K562 (cell line): ENCODE measurements around the gene LAMB4. TPM values are rescaled to one million over a fixed set of nuclear protein-coding genes. Genes with fewer than 3 reads are reported as not detected.
A peak's percentile ranks its signal among the peaks of the same experiment; 100 is the strongest.

Experiments
- BMI1 ChIP-seq: fragments of 150-350 bp; IDR thresholded peaks from 2 replicates; pipeline ENCODE4 v1.6.1; 2014; ENCODE audit warnings: low read length
- FOXO4 ChIP-seq: fragments of 450-650 bp; formaldehyde crosslinking; IDR thresholded peaks from 2 replicates; pipeline ENCODE4 v1.4.0; 2020; ENCODE audit warnings: mild to moderate bottlenecking, moderate library complexity
- FUS ChIP-seq: fragments of 200-400 bp; formaldehyde crosslinking; optimal IDR thresholded peaks from 2 replicates; pipeline ENCODE3; 2017; ENCODE audit warnings: low read depth, low read length
- ID3 ChIP-seq, 2 experiments: fragments of 250-450 bp in 1 of 2; fragments of 450-650 bp in 1 of 2; sonication (Bioruptor Pico) in 1 of 2; IDR thresholded peaks; 2 replicates each; pipeline versions ENCODE4 v1.6.1 to v1.8.0; 2016 to 2021; ENCODE audit warnings: mild to moderate bottlenecking in 2 of 2, moderate library complexity in 2 of 2, missing compliant biosample characterization in 1 of 2, missing genetic modification characterization in 1 of 2
- POLR2G ChIP-seq: fragments of 200-400 bp; formaldehyde crosslinking; IDR thresholded peaks from 2 replicates; pipeline ENCODE4 v1.6.1; 2017; ENCODE audit warnings: low read depth, mild to moderate bottlenecking, antibody characterized with exemption, low read length, moderate library complexity
- SUPT5H ChIP-seq: fragments of 450-650 bp; IDR thresholded peaks from 2 replicates; pipeline ENCODE4 v1.6.1; 2016
- TAF9B ChIP-seq: fragments of 450-650 bp; IDR thresholded peaks from 2 replicates; pipeline ENCODE4 v1.6.1; 2018; ENCODE audit warnings: mild to moderate bottlenecking; ENCODE audit not compliant: partially characterized antibody
- ZBTB9 ChIP-seq: fragments of 450-650 bp; formaldehyde crosslinking; IDR thresholded peaks from 2 replicates; pipeline ENCODE4 v1.4.0; 2020; ENCODE audit warnings: mild to moderate bottlenecking, moderate library complexity
- ZFX ChIP-seq: sonication (generic); formaldehyde crosslinking; IDR thresholded peaks from 2 replicates; pipeline ENCODE4 v1.8.0; 2022; ENCODE audit warnings: mild to moderate bottlenecking, missing genetic modification reagents, moderate library complexity
- ZNF444 ChIP-seq: fragments of 250-450 bp; sonication (Bioruptor Pico); IDR thresholded peaks from 2 replicates; pipeline ENCODE4 v1.4.0; 2020; ENCODE audit warnings: mild to moderate bottlenecking, moderate library complexity
- ZSCAN29 ChIP-seq: fragments of 450-650 bp; IDR thresholded peaks from 2 replicates; pipeline ENCODE4 v1.6.1; 2017
- polyA plus RNA-seq, 8 experiments: library from polyadenylated mRNA; depleted of rRNA in 4 of 8; stranded (reverse) in 5 of 8; unstranded in 3 of 8; fragments of >200 nt; fragmentation: Nextera tagmentation in 2 of 8; fragmentation: Illumina TruSeq in 1 of 8; extraction: Ambion mirVana in 2 of 8; extraction: Trizol in 1 of 8; gene quantifications; 2 replicates each; pipeline versions ENCODE4 v1.2.1 to v1.2.3, GENCODE V29; 2011 to 2014; ENCODE audit warnings: inconsistent platforms in 1 of 8, missing spikeins in 1 of 8
- total RNA-seq, 7 experiments: library from RNA; depleted of rRNA in 6 of 7; stranded (reverse); fragments of >200 nt in 6 of 7; fragmentation: Illumina TruSeq in 2 of 7; extraction: Trizol in 2 of 7; gene quantifications; 2 replicates each; pipeline versions ENCODE4 v1.2.1 to v1.2.3, GENCODE V29; 2011 to 2021; ENCODE audit warnings: low replicate concordance in 1 of 7
- TF ChIP-seq, protein P1 (sequence below): sonication (generic); formaldehyde crosslinking; IDR thresholded peaks from 2 replicates; pipeline ENCODE4 v1.8.0; 2022; ENCODE audit warnings: missing genetic modification reagents, mild to moderate bottlenecking, borderline replicate concordance

Gene LAMB4
- total and polyA plus RNA-seq, 9 of the 15 experiments (the other 6 are each of a cell fraction or from before 2014, with no cell fraction given), result 0.06 to 0.13 (median 0.07) TPM; not detected in 6

- no peak for TF ChIP-seq ZBTB9 (CRISPR knock-in tag)
- 0 out of 2 replicates have a peak, but pooled peaks have one; percentile 13 for TF ChIP-seq ZFX (CRISPR knock-in tag)
- no peak for TF ChIP-seq ZNF444 (CRISPR knock-in tag)
- no peak for TF ChIP-seq ZSCAN29
- no peak for TF ChIP-seq TAF9B
- peak; percentile 49 for TF ChIP-seq SUPT5H
- TF ChIP-seq, protein P1, sequence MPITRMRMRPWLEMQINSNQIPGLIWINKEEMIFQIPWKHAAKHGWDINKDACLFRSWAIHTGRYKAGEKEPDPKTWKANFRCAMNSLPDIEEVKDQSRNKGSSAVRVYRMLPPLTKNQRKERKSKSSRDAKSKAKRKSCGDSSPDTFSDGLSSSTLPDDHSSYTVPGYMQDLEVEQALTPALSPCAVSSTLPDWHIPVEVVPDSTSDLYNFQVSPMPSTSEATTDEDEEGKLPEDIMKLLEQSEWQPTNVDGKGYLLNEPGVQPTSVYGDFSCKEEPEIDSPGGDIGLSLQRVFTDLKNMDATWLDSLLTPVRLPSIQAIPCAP (CRISPR knock-in tag), result no peak
- TF ChIP-seq FUS, result no peak
- no peak for TF ChIP-seq BMI1
- peak; percentile 63 for TF ChIP-seq POLR2G
- no peak for TF ChIP-seq ID3 (CRISPR knock-in tag; IDR thresholded peaks at IDR 0.05)
- TF ChIP-seq ID3 (tag; IDR thresholded peaks at IDR 0.05), result 0 out of 2 replicates have a peak, but pooled peaks have one; percentile 17
- TF ChIP-seq FOXO4 (CRISPR knock-in tag), result no peak
Measured at GRCh38 chr7:108002726-108003598, 127.2 kb downstream of the LAMB4 start, which contains the start of gene LAMB1 (continued).
